T-helper 2 cell treated with Interferon-gamma antibody and Interleukin-4, amounts not matched to agents 5 μg/mL and 100 μg/mL, for 36 hours (primary cell): Measurements from ENCODE around the gene FAM118B.
A peak's percentile ranks its signal among the peaks of the same experiment; 100 is the strongest.

Source experiments
- DNase-seq: peaks from one replicate; pipeline ENCODE4 v3.0.0; 2021; ENCODE audit warnings: low spot score
- H3K27ac Mint-ChIP-seq: one replicate; pipeline ENCODE4 v1.8.0; 2021; ENCODE audit warnings: mild to moderate bottlenecking, mixed read lengths
- H3K27me3 Mint-ChIP-seq: one replicate; pipeline ENCODE4 v1.8.0; 2021; ENCODE audit warnings: low read depth, mixed read lengths
- H3K36me3 Mint-ChIP-seq: one replicate; pipeline ENCODE4 v1.8.0; 2021; ENCODE audit warnings: low read depth, mixed read lengths
- H3K4me1 Mint-ChIP-seq: one replicate; pipeline ENCODE4 v1.8.0; 2021; ENCODE audit warnings: low read depth, mixed read lengths
- H3K4me3 Mint-ChIP-seq: one replicate; pipeline ENCODE4 v1.8.0; 2022; ENCODE audit warnings: mild to moderate bottlenecking, moderate library complexity, mixed read lengths
- H3K9me3 Mint-ChIP-seq: one replicate; pipeline ENCODE4 v1.8.0; 2021; ENCODE audit warnings: mixed read lengths

Gene FAM118B

GRCh38 chr11:126193038-126193478 is 18.5 kb upstream of the FAM118B start:
- Mint-ChIP-seq H3K4me3 (no peak overlapping the region), H3K27me3 (no peaks in the 10 kb centered on the region), H3K4me1 (peaks cover 4% of the 10 kb centered on the region), H3K9me3 (no peaks in the 10 kb centered on the region), H3K36me3 (peaks cover 33% of the 10 kb centered on the region), H3K27ac (no peak overlapping the region)
- DNase-seq, result no peak

- no peak overlapping the region for H3K4me3 Mint-ChIP-seq
- H3K4me1 Mint-ChIP-seq, result no peaks in the 10 kb centered on the region
- peaks cover 37% of the 10 kb centered on the region for H3K36me3 Mint-ChIP-seq
- no peak for DNase-seq
- no peaks in the 10 kb centered on the region for H3K9me3 Mint-ChIP-seq
- H3K27ac Mint-ChIP-seq, result no peak overlapping the region
- H3K27me3 Mint-ChIP-seq, result no peaks in the 10 kb centered on the region
Observed at GRCh38 chr11:126194121-126194543, 17.4 kb upstream of the FAM118B start.

- H3K9me3 Mint-ChIP-seq, result no peaks in the 10 kb centered on the region
- H3K27me3 Mint-ChIP-seq, result no peaks in the 10 kb centered on the region
- H3K4me1 Mint-ChIP-seq, result no peaks in the 10 kb centered on the region
- H3K36me3 Mint-ChIP-seq, result peaks cover 41% of the 10 kb centered on the region
- H3K4me3 Mint-ChIP-seq, result no peak overlapping the region
- DNase-seq, result no peak
- no peak overlapping the region for H3K27ac Mint-ChIP-seq
Observed at GRCh38 chr11:126195119-126195518, 16.5 kb upstream of the FAM118B start.

- Mint-ChIP-seq H3K27ac (no peak overlapping the region), H3K4me3 (no peak overlapping the region), H3K4me1 (no peaks in the 10 kb centered on the region), H3K9me3 (no peaks in the 10 kb centered on the region), H3K27me3 (no peaks in the 10 kb centered on the region), H3K36me3 (peaks cover 50% of the 10 kb centered on the region)
- no peak for DNase-seq
Observed at GRCh38 chr11:126197277-126197939, 14.2 kb upstream of the FAM118B start.

- Mint-ChIP-seq H3K4me3 (no peak overlapping the region), H3K27me3 (no peaks in the 10 kb centered on the region), H3K9me3 (no peaks in the 10 kb centered on the region), H3K4me1 (no peaks in the 10 kb centered on the region), H3K27ac (no peak overlapping the region), H3K36me3 (peaks cover 51% of the 10 kb centered on the region)
- DNase-seq, result no peak
Observed at GRCh38 chr11:126198648-126199047, 12.9 kb upstream of the FAM118B start.

GRCh38 chr11:126202646-126203359 is 8.8 kb upstream of the FAM118B start:
- H3K27me3 Mint-ChIP-seq, result no peaks in the 10 kb centered on the region
- H3K4me3 Mint-ChIP-seq, result no peak overlapping the region
- H3K27ac Mint-ChIP-seq, result no peak overlapping the region
- H3K36me3 Mint-ChIP-seq, result peaks cover 41% of the 10 kb centered on the region
- H3K4me1 Mint-ChIP-seq, result no peaks in the 10 kb centered on the region
- H3K9me3 Mint-ChIP-seq, result no peaks in the 10 kb centered on the region
- no peak for DNase-seq

GRCh38 chr11:126205359-126205758 is 6.2 kb upstream of the FAM118B start:
- H3K9me3 Mint-ChIP-seq, result no peaks in the 10 kb centered on the region

GRCh38 chr11:126207896-126208295 is 3.7 kb upstream of the FAM118B start:
- Mint-ChIP-seq H3K36me3 (peaks cover 38% of the 10 kb centered on the region), H3K27me3 (no peaks in the 10 kb centered on the region), H3K27ac (no peak overlapping the region), H3K4me1 (peaks cover 19% of the 10 kb centered on the region), H3K9me3 (no peaks in the 10 kb centered on the region), H3K4me3 (no peak overlapping the region)
- DNase-seq, result no peak

More at GRCh38 chr11:126205359-126205758, 6.2 kb upstream of the FAM118B start:
- DNase-seq, result no peak
- peaks cover 45% of the 10 kb centered on the region for H3K36me3 Mint-ChIP-seq
- H3K27ac Mint-ChIP-seq, result no peak overlapping the region
- H3K4me3 Mint-ChIP-seq, result no peak overlapping the region
- peaks cover 2% of the 10 kb centered on the region for H3K4me1 Mint-ChIP-seq
- H3K27me3 Mint-ChIP-seq, result no peaks in the 10 kb centered on the region

GRCh38 chr11:126210871-126211235 is 729 bp upstream of the FAM118B start:
- H3K9me3 Mint-ChIP-seq, result no peaks in the 10 kb centered on the region
- H3K4me3 Mint-ChIP-seq, result peak overlapping the region; percentile 99
- no peaks in the 10 kb centered on the region for H3K27me3 Mint-ChIP-seq
- peaks cover 22% of the 10 kb centered on the region for H3K4me1 Mint-ChIP-seq
- H3K27ac Mint-ChIP-seq, result peak overlapping the region; percentile 94
- peaks cover 25% of the 10 kb centered on the region for H3K36me3 Mint-ChIP-seq
- DNase-seq, result no peak

- Mint-ChIP-seq H3K9me3 (no peaks in the 10 kb centered on the region), H3K27ac (peak overlapping the region; percentile 73), H3K4me1 (peaks cover 22% of the 10 kb centered on the region), H3K36me3 (peaks cover 20% of the 10 kb centered on the region), H3K4me3 (peak overlapping the region; percentile 99), H3K27me3 (no peaks in the 10 kb centered on the region)
- no peak for DNase-seq
Observed at GRCh38 chr11:126212089-126212660, 593 bp downstream of the FAM118B start.

GRCh38 chr11:126214441-126214840 is 2.9 kb downstream of the FAM118B start:
- Mint-ChIP-seq H3K4me3 (no peak overlapping the region), H3K27me3 (no peaks in the 10 kb centered on the region), H3K27ac (no peak overlapping the region), H3K36me3 (peaks cover 12% of the 10 kb centered on the region), H3K9me3 (no peaks in the 10 kb centered on the region), H3K4me1 (peaks cover 25% of the 10 kb centered on the region)
- no peak for DNase-seq

- Mint-ChIP-seq H3K27me3 (no peaks in the 10 kb centered on the region), H3K4me1 (peaks cover 25% of the 10 kb centered on the region), H3K9me3 (no peaks in the 10 kb centered on the region), H3K27ac (no peak overlapping the region), H3K36me3 (peaks cover 10% of the 10 kb centered on the region), H3K4me3 (no peak overlapping the region)
- no peak for DNase-seq
Observed at GRCh38 chr11:126214841-126215240, 3.3 kb downstream of the FAM118B start.

- Mint-ChIP-seq H3K27me3 (no peaks in the 10 kb centered on the region), H3K9me3 (no peaks in the 10 kb centered on the region), H3K4me1 (peaks cover 17% of the 10 kb centered on the region), H3K36me3 (no peaks in the 10 kb centered on the region), H3K4me3 (no peak overlapping the region), H3K27ac (no peak overlapping the region)
- DNase-seq, result no peak
Observed at GRCh38 chr11:126216526-126217305, 5.1 kb downstream of the FAM118B start.

GRCh38 chr11:126217491-126217890 is 5.9 kb downstream of the FAM118B start:
- H3K27ac Mint-ChIP-seq, result no peak overlapping the region
- no peaks in the 10 kb centered on the region for H3K9me3 Mint-ChIP-seq
- no peak overlapping the region for H3K4me3 Mint-ChIP-seq
- no peaks in the 10 kb centered on the region for H3K27me3 Mint-ChIP-seq
- peaks cover 11% of the 10 kb centered on the region for H3K4me1 Mint-ChIP-seq
- no peaks in the 10 kb centered on the region for H3K36me3 Mint-ChIP-seq
- DNase-seq, result no peak
